ENCODE measurements around the gene KCNIP2.

DNA sequence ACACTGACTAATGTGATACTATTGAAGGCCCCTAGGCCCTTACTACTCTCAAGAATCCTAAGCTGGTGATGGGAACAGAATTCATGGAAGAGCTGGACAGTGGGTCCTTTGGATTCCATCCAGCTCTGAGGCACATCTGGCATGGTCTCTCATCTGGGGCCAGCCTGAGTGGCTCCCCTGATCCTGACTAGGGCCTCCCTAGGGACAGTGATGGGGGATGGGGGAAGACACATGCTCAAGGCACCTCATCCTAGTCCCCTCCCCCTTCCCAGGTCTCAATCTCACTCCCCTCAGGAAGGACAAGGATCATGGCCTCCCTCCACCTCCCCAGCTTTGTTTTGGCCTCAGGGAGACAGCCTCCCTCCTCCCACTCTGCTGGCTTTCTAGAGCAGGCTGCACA, 1.8 kb downstream of the KCNIP2 start:
- TF ChIP-seq, protein P1, sequence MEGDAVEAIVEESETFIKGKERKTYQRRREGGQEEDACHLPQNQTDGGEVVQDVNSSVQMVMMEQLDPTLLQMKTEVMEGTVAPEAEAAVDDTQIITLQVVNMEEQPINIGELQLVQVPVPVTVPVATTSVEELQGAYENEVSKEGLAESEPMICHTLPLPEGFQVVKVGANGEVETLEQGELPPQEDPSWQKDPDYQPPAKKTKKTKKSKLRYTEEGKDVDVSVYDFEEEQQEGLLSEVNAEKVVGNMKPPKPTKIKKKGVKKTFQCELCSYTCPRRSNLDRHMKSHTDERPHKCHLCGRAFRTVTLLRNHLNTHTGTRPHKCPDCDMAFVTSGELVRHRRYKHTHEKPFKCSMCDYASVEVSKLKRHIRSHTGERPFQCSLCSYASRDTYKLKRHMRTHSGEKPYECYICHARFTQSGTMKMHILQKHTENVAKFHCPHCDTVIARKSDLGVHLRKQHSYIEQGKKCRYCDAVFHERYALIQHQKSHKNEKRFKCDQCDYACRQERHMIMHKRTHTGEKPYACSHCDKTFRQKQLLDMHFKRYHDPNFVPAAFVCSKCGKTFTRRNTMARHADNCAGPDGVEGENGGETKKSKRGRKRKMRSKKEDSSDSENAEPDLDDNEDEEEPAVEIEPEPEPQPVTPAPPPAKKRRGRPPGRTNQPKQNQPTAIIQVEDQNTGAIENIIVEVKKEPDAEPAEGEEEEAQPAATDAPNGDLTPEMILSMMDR (IDR thresholded peaks at IDR 0.05 in 2 of 3, conservative IDR thresholded peaks at IDR 0.05 in 1 of 3; ENCODE audit: borderline replicate concordance in 1 of 3, insufficient read depth in 1 of 3, low read depth in 2 of 3, low read length in 2 of 3) = no peak
- TF ChIP-seq EZH2 (IDR thresholded peaks at IDR 0.05) (no peak), RAD21 (IDR thresholded peaks at IDR 0.05; ENCODE audit: low read depth) (no peak), POLR2AphosphoS5 (IDR thresholded peaks at IDR 0.05; ENCODE audit: low read depth, low read length) (no peak)
- TF ChIP-seq, protein P2, sequence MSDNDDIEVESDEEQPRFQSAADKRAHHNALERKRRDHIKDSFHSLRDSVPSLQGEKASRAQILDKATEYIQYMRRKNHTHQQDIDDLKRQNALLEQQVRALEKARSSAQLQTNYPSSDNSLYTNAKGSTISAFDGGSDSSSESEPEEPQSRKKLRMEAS (IDR thresholded peaks at IDR 0.05) = no peak

All from HCT116 (cell line).